BE2C (cell line): ENCODE results near the gene TAF4B.
A peak's percentile ranks its signal among the peaks of the same experiment; 100 is the strongest.
"Not testable (repeated sequence)": the region's sequence is repeated elsewhere in the genome, so short reads cannot be mapped to it uniquely, and the experiment has no call there.

Experiments
- DNase-seq: peaks from one replicate; pipeline ENCODE4 v3.0.0-alpha.2; 2020
- H3K27me3 ChIP-seq: fragments of 250-450 bp; sonication (Bioruptor Pico); 2 replicates; pipeline ENCODE4 v1.5.1; 2020; ENCODE audit warnings: mild to moderate bottlenecking
- H3K36me3 ChIP-seq: fragments of 250-450 bp; sonication (Bioruptor Pico); 2 replicates; pipeline ENCODE4 v1.5.1; 2020; ENCODE audit warnings: mild to moderate bottlenecking
- H3K4me1 ChIP-seq: fragments of 250-450 bp; sonication (Bioruptor Pico); 2 replicates; pipeline ENCODE4 v1.5.1; 2020
- H3K4me3 ChIP-seq: 2 replicates; pipeline ENCODE4 v1.5.1; 2011; ENCODE audit warnings: low read depth, low read length
- H3K9me3 ChIP-seq: fragments of 250-450 bp; sonication (Bioruptor Pico); 2 replicates; pipeline ENCODE4 v1.5.1; 2020
- TF ChIP-seq, protein P1 (sequence below): IDR thresholded peaks from 2 replicates; pipeline ENCODE4 v1.5.1; 2012; ENCODE audit warnings: mild to moderate bottlenecking, low read depth, low read length

TAF4B gene

DNA sequence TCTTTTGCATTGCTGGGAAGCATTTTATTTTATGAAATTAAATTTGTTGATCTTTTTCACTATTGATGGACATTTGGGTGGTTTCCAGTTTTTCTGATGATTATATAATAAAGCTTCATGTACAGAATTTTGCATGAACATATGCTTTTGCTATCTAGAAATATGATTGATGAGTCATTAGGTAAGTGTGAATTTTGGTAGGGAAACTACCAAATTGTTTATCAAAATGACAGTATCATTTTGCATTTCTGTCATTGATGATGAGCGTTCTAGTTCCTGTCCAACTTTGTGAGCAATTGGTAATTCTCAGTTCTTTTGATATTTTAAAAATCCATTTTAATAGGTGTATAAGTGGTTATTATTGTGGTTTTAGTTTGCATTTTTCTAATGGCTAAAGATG, 67.7 kb downstream of the TAF4B start:
- TF ChIP-seq, protein P1, sequence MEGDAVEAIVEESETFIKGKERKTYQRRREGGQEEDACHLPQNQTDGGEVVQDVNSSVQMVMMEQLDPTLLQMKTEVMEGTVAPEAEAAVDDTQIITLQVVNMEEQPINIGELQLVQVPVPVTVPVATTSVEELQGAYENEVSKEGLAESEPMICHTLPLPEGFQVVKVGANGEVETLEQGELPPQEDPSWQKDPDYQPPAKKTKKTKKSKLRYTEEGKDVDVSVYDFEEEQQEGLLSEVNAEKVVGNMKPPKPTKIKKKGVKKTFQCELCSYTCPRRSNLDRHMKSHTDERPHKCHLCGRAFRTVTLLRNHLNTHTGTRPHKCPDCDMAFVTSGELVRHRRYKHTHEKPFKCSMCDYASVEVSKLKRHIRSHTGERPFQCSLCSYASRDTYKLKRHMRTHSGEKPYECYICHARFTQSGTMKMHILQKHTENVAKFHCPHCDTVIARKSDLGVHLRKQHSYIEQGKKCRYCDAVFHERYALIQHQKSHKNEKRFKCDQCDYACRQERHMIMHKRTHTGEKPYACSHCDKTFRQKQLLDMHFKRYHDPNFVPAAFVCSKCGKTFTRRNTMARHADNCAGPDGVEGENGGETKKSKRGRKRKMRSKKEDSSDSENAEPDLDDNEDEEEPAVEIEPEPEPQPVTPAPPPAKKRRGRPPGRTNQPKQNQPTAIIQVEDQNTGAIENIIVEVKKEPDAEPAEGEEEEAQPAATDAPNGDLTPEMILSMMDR, result no peak
- no peaks in the 10 kb centered on the region; the same call in 1 of the 2 replicates for H3K36me3 ChIP-seq

DNA sequence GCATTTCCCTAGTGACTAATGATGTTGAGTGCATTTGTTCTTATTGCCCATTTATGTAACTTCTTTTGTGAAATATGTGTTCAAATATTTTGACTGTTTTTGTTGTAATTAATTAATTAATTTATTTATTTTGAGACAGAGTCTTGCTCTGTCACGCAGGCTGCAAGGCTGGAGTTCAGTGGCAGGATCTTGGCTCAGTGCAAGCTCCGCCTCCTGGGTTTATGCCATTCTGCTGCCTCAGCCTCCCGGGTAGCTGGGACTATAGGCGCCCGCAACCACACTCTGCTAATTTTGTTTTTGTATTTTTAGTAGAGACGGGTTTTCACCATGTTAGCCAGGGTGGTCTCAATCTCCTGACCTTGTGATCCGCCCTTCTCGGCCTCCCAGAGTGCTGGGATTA, 71.9 kb downstream of the TAF4B start:
- Histone ChIP-seq H3K4me1 (no peaks in the 10 kb centered on the region), H3K27me3 (no peaks in the 10 kb centered on the region), H3K4me3 (no peak overlapping the region), H3K9me3 (no peaks in the 10 kb centered on the region), H3K36me3 (no peaks in the 10 kb centered on the region; the same call in 1 of the 2 replicates)
- DNase-seq, result no peak
- TF ChIP-seq, protein P1, result no peak

More for the DNA sequence above, 67.7 kb downstream of the TAF4B start:
- Histone ChIP-seq H3K9me3 (no peaks in the 10 kb centered on the region), H3K4me3 (no peak overlapping the region), H3K4me1 (no peaks in the 10 kb centered on the region), H3K27me3 (no peaks in the 10 kb centered on the region)
- DNase-seq, result no peak

DNA sequence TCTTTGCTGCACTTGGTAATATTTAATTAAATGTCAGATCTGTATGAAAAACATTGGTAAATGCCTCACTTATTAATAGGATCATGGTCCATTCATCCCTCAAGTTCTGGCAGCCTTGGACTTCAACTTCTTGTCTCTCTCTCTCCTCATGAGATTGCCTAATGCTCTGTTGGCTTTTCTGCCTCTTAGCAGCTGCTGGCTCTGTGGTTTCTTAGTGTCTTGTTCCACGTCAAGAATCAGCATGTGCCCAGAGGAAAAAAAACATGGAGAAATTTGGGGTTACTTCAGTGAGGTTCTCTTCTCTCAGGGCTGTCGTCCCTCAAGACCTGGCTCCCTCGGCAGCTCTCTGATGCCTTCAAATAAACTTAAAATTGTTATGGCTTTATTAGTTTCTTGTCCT, 75.4 kb downstream of the TAF4B start:
- TF ChIP-seq, protein P1, result no peak
- no peak overlapping the region for H3K4me3 ChIP-seq

DNA sequence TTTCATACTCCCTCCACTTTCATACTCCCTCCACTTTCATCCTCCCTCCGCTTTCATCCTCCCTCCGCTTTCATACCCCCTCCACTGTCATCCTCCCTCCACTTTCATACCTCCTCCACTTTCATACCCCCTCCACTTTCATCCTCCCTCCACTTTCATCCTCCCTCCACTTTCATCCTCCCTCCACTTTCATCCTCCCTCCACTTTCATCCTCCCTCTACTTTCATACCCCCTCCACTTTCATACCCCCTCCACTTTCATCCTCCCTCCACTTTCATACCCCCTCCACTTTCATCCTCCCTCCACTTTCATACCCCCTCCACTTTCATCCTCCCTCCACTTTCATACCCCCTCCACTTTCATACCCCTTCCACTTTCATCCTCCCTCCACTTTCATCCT, 77.0 kb downstream of the TAF4B start:
- H3K9me3 ChIP-seq, H3K4me1 ChIP-seq, DNase-seq, H3K4me3 ChIP-seq, H3K36me3 ChIP-seq, H3K27me3 ChIP-seq: not testable (repeated sequence)

More for the DNA sequence above, 75.4 kb downstream of the TAF4B start:
- Histone ChIP-seq H3K4me1 (no peaks in the 10 kb centered on the region), H3K9me3 (no peaks in the 10 kb centered on the region), H3K27me3 (no peaks in the 10 kb centered on the region), H3K36me3 (no peaks in the 10 kb centered on the region)
- DNase-seq, result no peak

DNA sequence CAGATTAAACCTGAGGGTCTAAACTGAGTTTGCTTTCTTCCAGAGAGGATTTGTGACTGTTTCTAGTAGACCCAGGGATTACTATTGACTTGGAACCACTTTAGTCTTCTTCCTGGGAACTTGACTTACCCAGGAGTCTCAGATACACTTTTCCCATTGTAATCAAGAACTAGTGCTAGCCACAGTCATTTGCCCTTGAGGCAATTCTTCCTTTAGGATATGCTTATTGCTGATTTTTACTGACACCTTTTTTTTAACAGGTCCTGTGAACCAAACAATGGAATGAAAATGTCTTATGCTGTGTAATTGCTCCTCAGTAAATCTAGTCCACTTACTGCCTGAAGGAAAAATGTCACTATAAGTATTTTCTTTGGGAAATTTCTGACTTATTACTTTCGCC, 78.3 kb downstream of the TAF4B start:
- no peak overlapping the region for H3K4me3 ChIP-seq
- H3K27me3 ChIP-seq, result no peaks in the 10 kb centered on the region
- H3K36me3 ChIP-seq, result no peaks in the 10 kb centered on the region
- TF ChIP-seq, protein P1, result no peak
- DNase-seq, result no peak
- no peaks in the 10 kb centered on the region for H3K9me3 ChIP-seq
- no peaks in the 10 kb centered on the region for H3K4me1 ChIP-seq

DNA sequence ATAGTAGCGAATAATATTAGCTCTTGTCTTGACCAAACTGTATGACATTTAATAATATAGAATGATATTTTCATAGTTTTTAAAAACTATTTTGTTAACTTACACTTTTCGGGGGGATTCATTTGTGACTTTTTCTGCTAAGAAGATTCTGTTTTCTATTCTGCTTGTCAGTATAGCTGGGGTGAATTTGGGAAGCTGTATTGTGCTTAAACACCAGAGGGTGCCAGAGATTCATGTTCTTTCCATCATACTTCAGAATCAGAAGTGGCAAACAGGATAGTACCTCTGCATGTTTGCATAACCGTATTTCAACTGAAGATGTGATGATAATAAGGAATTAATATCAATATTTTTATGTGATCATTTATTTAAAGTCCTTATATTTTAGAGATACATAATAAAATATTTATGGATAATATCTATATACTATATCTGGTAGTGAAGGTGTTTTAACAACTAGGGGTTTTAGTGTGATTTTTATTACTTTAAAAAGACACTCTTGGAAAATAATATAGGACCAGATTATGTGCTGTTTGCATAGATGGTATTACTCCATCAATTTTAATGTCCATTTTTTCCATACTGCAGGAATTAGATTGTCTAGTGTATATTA, 81.0 kb downstream of the TAF4B start:
- Histone ChIP-seq H3K27me3 (no peaks in the 10 kb centered on the region), H3K36me3 (no peaks in the 10 kb centered on the region), H3K4me1 (no peaks in the 10 kb centered on the region), H3K9me3 (no peaks in the 10 kb centered on the region), H3K4me3 (no peak overlapping the region)
- peak; percentile 13 for DNase-seq
- TF ChIP-seq, protein P1, result peak; percentile 58
